A549 (cell line): ENCODE results near the gene DISC1.

Source experiments
- EP300 ChIP-seq, 2 experiments: fragments of >200 bp; sonication (Bioruptor Twin); formaldehyde crosslinking; IDR thresholded peaks; 2 replicates in 1 of 2; 3 replicates in 1 of 2; pipeline ENCODE4 v1.6.1; 2016 to 2017
- JUN ChIP-seq, 2 experiments: fragments of >200 bp; sonication (Bioruptor Twin); formaldehyde crosslinking; IDR thresholded peaks; 2 replicates in 1 of 2; 3 replicates in 1 of 2; pipeline ENCODE4 v1.6.1; 2016 to 2017
- KDM5A ChIP-seq: fragments of 200-600 bp; sonication (generic); IDR thresholded peaks from 2 replicates; pipeline ENCODE4 v1.6.1; 2016; ENCODE audit warnings: antibody characterized with exemption, mild to moderate bottlenecking
- MAZ ChIP-seq: fragments of 150-350 bp; IDR thresholded peaks from 2 replicates; pipeline ENCODE4 v1.6.1; 2014; ENCODE audit warnings: antibody characterized with exemption, low read depth, low read length, borderline replicate concordance
- NFE2L2 ChIP-seq: fragments of 150-350 bp; conservative IDR thresholded peaks from 2 replicates; pipeline ENCODE4 v1.6.1; 2014; ENCODE audit warnings: low read length
- POLR2A ChIP-seq: IDR thresholded peaks from 2 replicates; pipeline ENCODE4 v1.6.1; 2012; ENCODE audit warnings: mild to moderate bottlenecking, low read length
- TF ChIP-seq, protein P1 (sequence below): fragments of >200 bp; sonication (Bioruptor Twin); formaldehyde crosslinking; IDR thresholded peaks from 3 replicates; pipeline ENCODE4 v1.5.1; 2016
- TF ChIP-seq, protein P2 (sequence below): fragments of 200-600 bp; sonication (generic); IDR thresholded peaks from 2 replicates; pipeline ENCODE4 v1.6.1; 2016; ENCODE audit warnings: antibody characterized with exemption, mild to moderate bottlenecking, moderate library complexity

DNA sequence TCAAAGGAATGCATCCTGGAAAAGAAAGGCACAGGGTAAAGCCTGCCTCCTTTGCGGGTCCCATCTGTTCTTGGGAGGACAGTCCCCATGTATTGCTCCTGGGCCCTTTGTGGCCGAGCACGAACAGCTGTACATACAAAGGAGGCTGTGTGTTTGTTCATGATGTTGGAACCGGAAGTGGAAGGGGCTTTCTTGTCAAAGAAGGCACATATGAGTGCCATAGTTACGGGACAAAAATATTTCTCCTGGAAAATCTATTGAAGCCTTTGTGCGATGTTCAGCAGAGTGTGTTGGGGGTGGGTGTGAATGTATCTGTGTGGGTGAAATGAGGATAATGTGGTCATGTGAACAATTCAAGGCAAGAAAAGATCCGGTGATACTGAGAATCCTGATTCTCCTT is 297.6 kb downstream of the DISC1 start:
- no peak for TF ChIP-seq NFE2L2
- TF ChIP-seq, protein P1, sequence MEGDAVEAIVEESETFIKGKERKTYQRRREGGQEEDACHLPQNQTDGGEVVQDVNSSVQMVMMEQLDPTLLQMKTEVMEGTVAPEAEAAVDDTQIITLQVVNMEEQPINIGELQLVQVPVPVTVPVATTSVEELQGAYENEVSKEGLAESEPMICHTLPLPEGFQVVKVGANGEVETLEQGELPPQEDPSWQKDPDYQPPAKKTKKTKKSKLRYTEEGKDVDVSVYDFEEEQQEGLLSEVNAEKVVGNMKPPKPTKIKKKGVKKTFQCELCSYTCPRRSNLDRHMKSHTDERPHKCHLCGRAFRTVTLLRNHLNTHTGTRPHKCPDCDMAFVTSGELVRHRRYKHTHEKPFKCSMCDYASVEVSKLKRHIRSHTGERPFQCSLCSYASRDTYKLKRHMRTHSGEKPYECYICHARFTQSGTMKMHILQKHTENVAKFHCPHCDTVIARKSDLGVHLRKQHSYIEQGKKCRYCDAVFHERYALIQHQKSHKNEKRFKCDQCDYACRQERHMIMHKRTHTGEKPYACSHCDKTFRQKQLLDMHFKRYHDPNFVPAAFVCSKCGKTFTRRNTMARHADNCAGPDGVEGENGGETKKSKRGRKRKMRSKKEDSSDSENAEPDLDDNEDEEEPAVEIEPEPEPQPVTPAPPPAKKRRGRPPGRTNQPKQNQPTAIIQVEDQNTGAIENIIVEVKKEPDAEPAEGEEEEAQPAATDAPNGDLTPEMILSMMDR = no peak
- TF ChIP-seq MAZ = no peak
- no peak for TF ChIP-seq KDM5A
- no peak for TF ChIP-seq EP300 (IDR thresholded peaks at IDR 0.05)
- no peak for TF ChIP-seq JUN (IDR thresholded peaks at IDR 0.05)
- TF ChIP-seq, protein P2, sequence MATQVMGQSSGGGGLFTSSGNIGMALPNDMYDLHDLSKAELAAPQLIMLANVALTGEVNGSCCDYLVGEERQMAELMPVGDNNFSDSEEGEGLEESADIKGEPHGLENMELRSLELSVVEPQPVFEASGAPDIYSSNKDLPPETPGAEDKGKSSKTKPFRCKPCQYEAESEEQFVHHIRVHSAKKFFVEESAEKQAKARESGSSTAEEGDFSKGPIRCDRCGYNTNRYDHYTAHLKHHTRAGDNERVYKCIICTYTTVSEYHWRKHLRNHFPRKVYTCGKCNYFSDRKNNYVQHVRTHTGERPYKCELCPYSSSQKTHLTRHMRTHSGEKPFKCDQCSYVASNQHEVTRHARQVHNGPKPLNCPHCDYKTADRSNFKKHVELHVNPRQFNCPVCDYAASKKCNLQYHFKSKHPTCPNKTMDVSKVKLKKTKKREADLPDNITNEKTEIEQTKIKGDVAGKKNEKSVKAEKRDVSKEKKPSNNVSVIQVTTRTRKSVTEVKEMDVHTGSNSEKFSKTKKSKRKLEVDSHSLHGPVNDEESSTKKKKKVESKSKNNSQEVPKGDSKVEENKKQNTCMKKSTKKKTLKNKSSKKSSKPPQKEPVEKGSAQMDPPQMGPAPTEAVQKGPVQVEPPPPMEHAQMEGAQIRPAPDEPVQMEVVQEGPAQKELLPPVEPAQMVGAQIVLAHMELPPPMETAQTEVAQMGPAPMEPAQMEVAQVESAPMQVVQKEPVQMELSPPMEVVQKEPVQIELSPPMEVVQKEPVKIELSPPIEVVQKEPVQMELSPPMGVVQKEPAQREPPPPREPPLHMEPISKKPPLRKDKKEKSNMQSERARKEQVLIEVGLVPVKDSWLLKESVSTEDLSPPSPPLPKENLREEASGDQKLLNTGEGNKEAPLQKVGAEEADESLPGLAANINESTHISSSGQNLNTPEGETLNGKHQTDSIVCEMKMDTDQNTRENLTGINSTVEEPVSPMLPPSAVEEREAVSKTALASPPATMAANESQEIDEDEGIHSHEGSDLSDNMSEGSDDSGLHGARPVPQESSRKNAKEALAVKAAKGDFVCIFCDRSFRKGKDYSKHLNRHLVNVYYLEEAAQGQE = no peak
- TF ChIP-seq POLR2A = no peak
